ENCODE data around the gene CLDN7. TPM values are rescaled to one million over a fixed set of nuclear protein-coding genes. Genes with fewer than 3 reads are reported as not detected.

The CLDN7 gene
- total RNA-seq, 1 experiment from 2014 or later: 177 TPM

- H3K56ac ChIP-seq (ENCODE audit: insufficient read length, low read depth, low read length): no peak overlapping the region
- peak overlapping the region; percentile 98 for H3K9ac ChIP-seq (ENCODE audit: extremely low read depth, insufficient read length, low read length)
- H3K18ac ChIP-seq (ENCODE audit: insufficient read length, low read depth, low read length): peak overlapping the region; percentile 18
- peak overlapping the region; percentile 92 for H3K4me2 ChIP-seq (ENCODE audit: insufficient read depth, insufficient read length, low read length)
- H2BK20ac ChIP-seq (ENCODE audit: low read depth, low read length, poor library complexity, severe bottlenecking): no peak overlapping the region
- peaks cover 7% of the 10 kb centered on the region for H3K23me2 ChIP-seq (ENCODE audit: insufficient read length, low read depth, low read length, poor library complexity, severe bottlenecking)
- no peak overlapping the region for H3K23ac ChIP-seq (ENCODE audit: insufficient read length, low read depth, low read length)
- H4K8ac ChIP-seq (replicated peaks; ENCODE audit: insufficient read length, low read depth, low read length): no peak overlapping the region
- H4K91ac ChIP-seq (ENCODE audit: insufficient read length, low read depth, low read length): no peak overlapping the region
- no peak overlapping the region for H2BK5ac ChIP-seq (ENCODE audit: insufficient read length, low read length)
- H3K27ac ChIP-seq (ENCODE audit: insufficient read length, low read depth, low read length): no peak overlapping the region
- H3K4me3 Mint-ChIP-seq: peak overlapping the region; percentile 94 to 100
- 0 out of 5 replicates have a peak, but pooled peaks cover 0 to under 1% of the 10 kb centered on the region in 2 experiments for H3K9me3 Mint-ChIP-seq
- no peaks in the 10 kb centered on the region for H3K4me1 ChIP-seq (ENCODE audit: insufficient read depth, low read length)
- no peak for DNase-seq
- H3K9me3 ChIP-seq (ENCODE audit: control insufficient read depth, low read depth, low read length): no peaks in the 10 kb centered on the region
- H2BK15ac ChIP-seq (ENCODE audit: low read depth, low read length): no peak overlapping the region
- peaks cover 27 to 40% of the 10 kb centered on the region in 2 experiments for H3K4me1 Mint-ChIP-seq
- H3K27me3 Mint-ChIP-seq (ENCODE audit: low read depth): no peaks in the 10 kb centered on the region; the same call in 1 of the 2 replicates
- WGBS (ENCODE audit: extremely low coverage, insufficient read length, low lambda C conversion rate): no CpG with 5 or more reads among the region's 9 CpGs
- peaks cover 44 to 68% (median 58%) of the 10 kb centered on the region in 3 experiments; a peak in 6 of 7 replicates for H3K36me3 Mint-ChIP-seq (ENCODE audit: insufficient read depth in 1 of 3, low read depth in 3 of 3)
- no peak for TF ChIP-seq CTCF (conservative IDR thresholded peaks at IDR 0.05)
- H2AK5ac ChIP-seq (ENCODE audit: insufficient read length, low read length): no peak overlapping the region
- H3K27me3 ChIP-seq (ENCODE audit: insufficient read depth, low read length): no peaks in the 10 kb centered on the region
- peaks cover 17% of the 10 kb centered on the region for H3K79me1 ChIP-seq (ENCODE audit: insufficient read depth, low read depth, low read length, poor library complexity, severe bottlenecking)
- H2BK12ac ChIP-seq (ENCODE audit: insufficient read length, low read depth, low read length): no peak overlapping the region
- H3K79me2 ChIP-seq (ENCODE audit: insufficient read depth, low read length): peaks cover 21% of the 10 kb centered on the region; the same call in 1 of the 2 replicates
- no peaks in the 10 kb centered on the region for H4K20me1 ChIP-seq (ENCODE audit: control insufficient read depth, insufficient read depth, insufficient read length)
- H3K14ac ChIP-seq (ENCODE audit: insufficient read depth, low read length): peak overlapping the region; percentile 70; the same call in 1 of the 2 replicates
- H2BK120ac ChIP-seq (ENCODE audit: low read depth, low read length, poor library complexity, severe bottlenecking): no peak overlapping the region
- H3T11ph ChIP-seq (ENCODE audit: low read length): no peak overlapping the region
- no peak overlapping the region for H2AFZ ChIP-seq (ENCODE audit: low read length)
- H3K27ac Mint-ChIP-seq: peak overlapping the region; percentile 92 to 99 (median 97)
- H3K4ac ChIP-seq (ENCODE audit: low read depth, low read length): no peak overlapping the region
- no peak overlapping the region for H4K5ac ChIP-seq (ENCODE audit: insufficient read length, low read depth, low read length)
These were observed 28.6 kb downstream of the CLDN7 start for GRCh38 chr17:7233701-7234082.

Data from H9 (cell line).